ENCODE results near the gene RRAGC.

The RRAGC gene

DNA sequence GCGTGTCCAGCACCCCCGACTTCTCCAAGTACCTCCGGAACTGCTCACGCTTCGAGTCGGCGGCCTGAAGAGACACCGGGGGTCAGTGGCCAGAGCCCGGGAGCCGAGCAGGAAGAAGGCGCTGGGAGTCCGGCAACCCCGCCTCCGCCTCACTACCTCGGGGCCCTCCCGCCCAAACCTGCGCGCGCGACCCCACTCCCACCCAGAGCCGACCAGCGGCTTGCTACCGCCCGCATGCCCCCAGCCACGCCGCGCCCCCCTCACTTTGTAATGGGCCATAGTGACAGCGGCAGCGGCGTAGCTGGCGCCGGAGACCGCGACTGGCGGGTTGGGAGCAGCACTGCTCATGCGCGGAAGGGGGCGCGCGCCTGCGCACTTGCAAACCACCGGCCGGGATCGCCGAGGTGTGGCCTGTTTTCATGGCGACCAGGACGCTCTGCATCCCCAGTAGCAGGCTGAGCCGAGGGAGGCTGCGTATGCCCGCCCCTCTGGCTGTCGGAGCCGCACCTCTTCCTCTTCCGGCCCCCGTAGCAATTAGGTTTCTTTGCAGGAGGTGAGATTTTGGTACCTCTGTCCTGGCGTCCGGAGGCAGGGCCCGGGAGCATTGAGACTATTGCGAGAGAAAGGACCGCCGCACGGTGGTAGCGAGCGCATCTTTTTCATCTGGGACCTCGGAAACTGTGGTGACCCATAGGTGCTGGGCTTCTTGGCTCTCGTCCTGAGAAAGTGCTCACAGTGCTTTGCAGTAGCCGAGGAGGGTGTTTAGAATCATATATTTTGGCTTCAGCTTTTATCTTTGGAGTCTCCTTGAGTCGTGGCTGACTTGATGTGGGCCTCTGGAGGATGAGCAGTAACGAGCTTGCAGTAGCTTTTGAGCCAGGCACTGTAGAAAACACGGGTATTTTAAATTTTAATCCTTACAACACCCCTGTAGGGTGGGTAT is 13.7 kb upstream of the RRAGC start, which contains the start of gene MYCBP:
MYCBP (minus strand) TSS at position 322 of the 943 bp plus-strand sequence; CDS start at position 279, 43 bp downstream.
- H3K4me3 ChIP-seq (ENCODE audit: low read depth, low read length): peak within 1 kb of the TSS; percentile 83
- DNase-seq (ENCODE audit: low read depth): peak; percentile 92
- TF ChIP-seq, protein P1, sequence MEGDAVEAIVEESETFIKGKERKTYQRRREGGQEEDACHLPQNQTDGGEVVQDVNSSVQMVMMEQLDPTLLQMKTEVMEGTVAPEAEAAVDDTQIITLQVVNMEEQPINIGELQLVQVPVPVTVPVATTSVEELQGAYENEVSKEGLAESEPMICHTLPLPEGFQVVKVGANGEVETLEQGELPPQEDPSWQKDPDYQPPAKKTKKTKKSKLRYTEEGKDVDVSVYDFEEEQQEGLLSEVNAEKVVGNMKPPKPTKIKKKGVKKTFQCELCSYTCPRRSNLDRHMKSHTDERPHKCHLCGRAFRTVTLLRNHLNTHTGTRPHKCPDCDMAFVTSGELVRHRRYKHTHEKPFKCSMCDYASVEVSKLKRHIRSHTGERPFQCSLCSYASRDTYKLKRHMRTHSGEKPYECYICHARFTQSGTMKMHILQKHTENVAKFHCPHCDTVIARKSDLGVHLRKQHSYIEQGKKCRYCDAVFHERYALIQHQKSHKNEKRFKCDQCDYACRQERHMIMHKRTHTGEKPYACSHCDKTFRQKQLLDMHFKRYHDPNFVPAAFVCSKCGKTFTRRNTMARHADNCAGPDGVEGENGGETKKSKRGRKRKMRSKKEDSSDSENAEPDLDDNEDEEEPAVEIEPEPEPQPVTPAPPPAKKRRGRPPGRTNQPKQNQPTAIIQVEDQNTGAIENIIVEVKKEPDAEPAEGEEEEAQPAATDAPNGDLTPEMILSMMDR (IDR thresholded peaks at IDR 0.05; ENCODE audit: low read depth, low read length, missing control alignments): no peak

DNA sequence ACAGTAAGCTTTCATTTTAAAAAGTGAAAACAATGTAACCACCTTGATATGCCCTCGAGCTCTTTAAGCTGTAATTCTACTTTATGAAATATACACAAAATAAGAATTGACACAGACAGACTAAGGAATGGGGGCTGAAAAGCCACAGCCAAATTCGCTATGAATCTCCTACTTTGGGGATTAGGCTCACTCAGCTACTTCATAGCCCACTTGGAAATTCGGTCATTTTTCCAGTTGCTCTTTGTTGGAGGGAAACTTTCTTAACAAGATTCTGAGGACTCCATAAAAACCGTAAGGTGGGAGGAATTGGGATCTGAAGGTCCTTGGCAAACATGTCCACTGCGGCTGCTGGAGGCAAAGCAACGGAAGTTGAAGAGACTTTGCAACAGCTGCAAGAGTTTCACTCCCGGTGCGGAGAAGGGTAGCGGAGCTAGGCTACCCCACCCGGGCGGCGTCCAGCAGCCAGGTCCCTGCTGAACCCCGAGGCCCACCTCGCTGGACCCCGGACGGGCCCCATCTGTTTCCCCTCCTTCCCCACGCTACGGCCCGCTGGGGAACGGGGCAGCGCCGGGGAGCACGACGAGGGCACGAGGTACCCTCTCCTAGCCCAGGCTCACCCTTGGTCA is 12.9 kb upstream of the RRAGC start:
- peak overlapping the region; percentile 83 for H3K4me3 ChIP-seq (ENCODE audit: low read depth, low read length)
- no peak for DNase-seq (ENCODE audit: low read depth)
- TF ChIP-seq, protein P1 (IDR thresholded peaks at IDR 0.05; ENCODE audit: low read depth, low read length, missing control alignments): no peak

- TF ChIP-seq, protein P1 (IDR thresholded peaks at IDR 0.05; ENCODE audit: low read depth, low read length, missing control alignments): no peak
- H3K4me3 ChIP-seq (ENCODE audit: low read depth, low read length): no peak overlapping the region
- no peak for DNase-seq (ENCODE audit: low read depth)
These were observed 11.4 kb upstream of the RRAGC start for GRCh38 chr1:38870996-38871395.

DNA sequence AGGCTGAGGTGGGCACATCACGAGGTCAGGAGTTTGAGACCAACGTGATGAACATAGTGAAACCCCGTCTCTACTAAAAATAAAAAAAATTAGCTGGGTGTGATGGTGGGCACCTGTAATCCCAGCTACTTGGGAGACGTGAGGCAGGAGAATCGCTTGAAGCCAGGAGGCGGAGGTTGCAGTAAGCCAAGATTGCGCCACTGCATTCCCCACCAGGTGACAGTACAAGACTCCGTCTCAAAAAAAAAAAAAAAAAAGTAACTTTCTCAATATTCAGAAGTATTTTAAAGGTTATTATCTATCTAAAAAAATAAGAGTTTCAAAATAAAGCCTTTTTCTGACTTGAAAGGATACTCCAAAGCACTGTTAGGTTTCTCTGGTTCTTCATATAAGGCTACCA is 7.6 kb upstream of the RRAGC start:
- TF ChIP-seq, protein P1 (IDR thresholded peaks at IDR 0.05; ENCODE audit: low read depth, low read length, missing control alignments): no peak
- H3K4me3 ChIP-seq (ENCODE audit: low read depth, low read length): no peak overlapping the region

DNA sequence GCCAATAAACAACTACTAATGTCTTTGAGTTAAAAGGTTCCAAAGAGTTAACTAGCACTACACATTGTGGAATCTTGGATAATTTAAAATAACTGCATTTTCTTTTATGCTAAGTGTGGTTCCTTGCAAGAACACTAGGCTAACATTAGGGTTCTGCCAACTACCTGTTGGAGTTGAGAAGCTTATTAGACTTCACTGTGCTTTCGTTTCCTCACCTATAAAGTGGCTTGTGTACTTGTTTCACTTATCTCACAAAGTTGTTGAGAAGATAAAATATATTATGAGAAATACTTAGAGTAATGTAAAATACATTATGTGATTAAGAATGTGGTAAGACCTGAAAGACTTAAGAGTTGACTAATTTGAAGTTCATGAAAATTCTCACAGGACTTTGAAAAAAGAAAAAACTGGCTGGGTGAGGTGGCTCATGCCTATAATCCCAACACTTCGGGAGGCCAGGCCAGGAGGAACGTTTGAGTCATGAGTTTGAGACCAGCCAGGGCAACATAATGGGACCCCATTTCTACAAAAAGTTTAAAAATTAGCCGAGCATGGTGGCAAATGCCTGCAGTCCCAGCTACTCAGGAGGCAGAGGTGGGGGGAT is 5.6 kb upstream of the RRAGC start:
- H3K4me3 ChIP-seq (ENCODE audit: low read depth, low read length): no peak overlapping the region
- TF ChIP-seq, protein P1 (IDR thresholded peaks at IDR 0.05; ENCODE audit: low read depth, low read length, missing control alignments): no peak
- no peak for DNase-seq (ENCODE audit: low read depth)

More for the DNA sequence above, 7.6 kb upstream of the RRAGC start:
- DNase-seq (ENCODE audit: low read depth): no peak

GRCh38 chr1:38860454-38860795 is 853 bp upstream of the RRAGC start:
- DNase-seq (ENCODE audit: low read depth): no peak
- TF ChIP-seq, protein P1 (IDR thresholded peaks at IDR 0.05; ENCODE audit: low read depth, low read length, missing control alignments): no peak
- H3K4me3 ChIP-seq (ENCODE audit: low read depth, low read length): peak overlapping the region; percentile 96
